Caco-2 (cell line): ENCODE results near the gene MSRB3. TPM values are rescaled to one million over a fixed set of nuclear protein-coding genes. Genes with fewer than 3 reads are reported as not detected.

ENCODE experiments used
- BruUV-seq: library from RNA; stranded (reverse); fragments of 400-500 nt; replicated peaks from 2 replicates; lab custom pipeline; 2021; lab: Mats Ljungman, UMichigan
- CTCF ChIA-PET: fragments of 300-600 bp; sonication (Branson Sonifier 250); formaldehyde crosslinking; loops from one replicate; lab custom pipeline; 2022; ENCODE audit warnings: antibody characterized with exemption; lab: Charles Lee
- POLR2A ChIA-PET: fragments of 300-600 bp; sonication (Branson Sonifier 250); formaldehyde crosslinking; loops from one replicate; lab custom pipeline; 2022; ENCODE audit warnings: antibody characterized with exemption; lab: Charles Lee
- DNase-seq, 2 experiments: peaks; one replicate each; pipeline versions ENCODE4 v3.0.0 to v3.0.0-alpha.2; 2020 to 2022
- H3K27me3 ChIP-seq: replicated peaks from 2 replicates; pipeline ENCODE4 v1.6.0; 2011; ENCODE audit warnings: low read length; ENCODE audit not compliant: control insufficient read depth, insufficient read depth
- H3K36me3 ChIP-seq: 2 replicates; pipeline ENCODE4 v1.5.1; 2011; ENCODE audit warnings: low read length; ENCODE audit not compliant: control insufficient read depth, insufficient read depth
- H3K4me1 ChIP-seq: fragments of 250-450 bp; sonication (Bioruptor Pico); 2 replicates; pipeline ENCODE4 v1.5.1; 2020; ENCODE audit warnings: mild to moderate bottlenecking
- H3K4me3 ChIP-seq: 2 replicates; pipeline ENCODE4 v1.5.1; 2011; ENCODE audit warnings: low read depth, mild to moderate bottlenecking, control low read depth, low read length
- H3K9me3 ChIP-seq: fragments of 250-450 bp; sonication (Bioruptor Pico); 2 replicates; pipeline ENCODE4 v1.5.1; 2020; ENCODE audit warnings: mild to moderate bottlenecking, moderate library complexity
- H3K27ac Mint-ChIP-seq: one replicate; pipeline ENCODE4 v1.8.0; 2022; ENCODE audit warnings: mixed read lengths; ENCODE audit not compliant: unreplicated experiment
- H3K27me3 Mint-ChIP-seq: one replicate; pipeline ENCODE4 v1.8.0; 2022; ENCODE audit warnings: mixed read lengths; ENCODE audit not compliant: insufficient read depth, unreplicated experiment
- H3K36me3 Mint-ChIP-seq: one replicate; pipeline ENCODE4 v1.8.0; 2022; ENCODE audit warnings: mild to moderate bottlenecking, mixed read lengths; ENCODE audit not compliant: insufficient read depth, unreplicated experiment
- H3K4me1 Mint-ChIP-seq: one replicate; pipeline ENCODE4 v1.8.0; 2022; ENCODE audit warnings: low read depth, mixed read lengths; ENCODE audit not compliant: unreplicated experiment
- H3K4me3 Mint-ChIP-seq: one replicate; pipeline ENCODE4 v1.8.0; 2022; ENCODE audit warnings: mild to moderate bottlenecking, moderate library complexity, mixed read lengths; ENCODE audit not compliant: unreplicated experiment
- H3K9me3 Mint-ChIP-seq: one replicate; pipeline ENCODE4 v1.8.0; 2022; ENCODE audit warnings: mixed read lengths; ENCODE audit not compliant: unreplicated experiment
- CTCF ChIP-seq, 2 experiments: fragments of 200-600 bp in 1 of 2; IDR thresholded peaks; 1 replicate in 1 of 2; 2 replicates in 1 of 2; pipeline versions ENCODE4 v1.5.1 to v1.8.0; 2011 to 2022; ENCODE audit warnings: antibody characterized with exemption in 1 of 2, control low read depth in 1 of 2, inconsistent platforms in 1 of 2, low read depth in 1 of 2, low read length in 1 of 2, mild to moderate bottlenecking in 1 of 2, moderate library complexity in 1 of 2; ENCODE audit not compliant: insufficient read depth in 1 of 2, severe bottlenecking in 1 of 2, unreplicated experiment in 1 of 2
- intact Hi-C: fragments of 100-400 bp; cut with micrococcal nuclease; formaldehyde crosslinking; loops from one replicate; pipeline ENCODE4 v1.10.0; 2022; ENCODE audit not compliant: unreplicated experiment
- total RNA-seq: library from RNA; stranded (reverse); gene quantifications from 2 replicates; pipeline ENCODE4 v1.2.3, GENCODE V29; 2022

Gene MSRB3
- total RNA-seq, 1 experiment from 2014 or later, result 7.7 TPM

DNA sequence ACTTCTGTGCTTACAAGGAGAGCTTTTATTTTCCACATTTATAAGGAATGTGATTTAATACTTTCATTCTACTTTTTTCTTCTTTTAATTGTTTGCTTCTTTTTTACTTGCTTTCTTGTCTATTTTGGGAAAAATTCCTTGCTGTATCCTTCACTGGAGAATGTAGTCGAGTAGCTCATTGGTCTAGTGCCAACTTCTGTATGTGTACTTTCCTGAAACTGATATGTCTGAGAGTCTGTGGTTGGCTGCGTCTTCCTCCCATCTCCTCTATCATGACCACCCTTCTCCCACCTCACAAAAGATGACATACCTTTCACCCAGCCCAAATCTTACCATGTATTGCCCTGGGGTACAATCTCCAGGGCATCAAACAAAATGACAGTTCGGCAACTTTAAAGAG is 51.8 kb downstream of the MSRB3 start:
- Mint-ChIP-seq H3K36me3 (no peaks in the 10 kb centered on the region), H3K27ac (no peak overlapping the region), H3K4me1 (peaks cover 12% of the 10 kb centered on the region), H3K4me3 (no peak overlapping the region), H3K9me3 (no peaks in the 10 kb centered on the region), H3K27me3 (no peaks in the 10 kb centered on the region)
- no peaks in the 10 kb centered on the region for H3K9me3 ChIP-seq
- ChIA-PET POLR2A (no interaction called here), CTCF (interaction anchor here (1.2 kb wide), 1 partner anchor 226 kb away, joined by 4 read pairs; no protein-coding TSS in a partner anchor)
- intact Hi-C loops, result loop anchor here (10.0 kb wide), 1 partner anchor 54 kb away; no protein-coding TSS in a partner anchor
- H3K4me1 ChIP-seq, result peaks cover 29% of the 10 kb centered on the region
- H3K27me3 ChIP-seq, result no peaks in the 10 kb centered on the region
- BruUV-seq, result no TSS peak
- H3K36me3 ChIP-seq, result no peaks in the 10 kb centered on the region
- TF ChIP-seq CTCF (IDR thresholded peaks at IDR 0.05; ENCODE audit: insufficient read depth in 1 of 2, low read depth in 1 of 2, low read length in 1 of 2, severe bottlenecking in 1 of 2, unreplicated experiment in 1 of 2), result no peak
- no peak overlapping the region for H3K4me3 ChIP-seq
- DNase-seq, result no peak

- no peak for TF ChIP-seq CTCF (IDR thresholded peaks at IDR 0.05; ENCODE audit: insufficient read depth in 1 of 2, low read depth in 1 of 2, low read length in 1 of 2, severe bottlenecking in 1 of 2, unreplicated experiment in 1 of 2)
- Mint-ChIP-seq H3K27me3 (no peaks in the 10 kb centered on the region), H3K27ac (no peak overlapping the region), H3K9me3 (no peaks in the 10 kb centered on the region), H3K36me3 (no peaks in the 10 kb centered on the region), H3K4me1 (peaks cover 21% of the 10 kb centered on the region), H3K4me3 (no peak overlapping the region)
- Histone ChIP-seq H3K9me3 (no peaks in the 10 kb centered on the region), H3K36me3 (no peaks in the 10 kb centered on the region), H3K4me3 (no peak overlapping the region), H3K4me1 (peaks cover 39% of the 10 kb centered on the region), H3K27me3 (no peaks in the 10 kb centered on the region)
- intact Hi-C loops, result loop anchor here (10.0 kb wide), 1 partner anchor 53 kb away; no protein-coding TSS in a partner anchor
- ChIA-PET CTCF (no interaction called here), POLR2A (no interaction called here)
- no TSS peak for BruUV-seq
- DNase-seq, result no peak
Measured at GRCh38 chr12:65331456-65331855, 53.0 kb downstream of the MSRB3 start.

- POLR2A ChIA-PET, result no interaction called here
- DNase-seq, result no peak
- intact Hi-C loops, result loop anchor here (10.0 kb wide), 1 partner anchor 51 kb away; no protein-coding TSS in a partner anchor
Measured at GRCh38 chr12:65333649-65334048, 55.2 kb downstream of the MSRB3 start.

More at GRCh38 chr12:65333649-65334048, 55.2 kb downstream of the MSRB3 start:
- Histone ChIP-seq H3K27me3 (no peaks in the 10 kb centered on the region), H3K36me3 (no peaks in the 10 kb centered on the region), H3K4me3 (no peak overlapping the region), H3K4me1 (peaks cover 25% of the 10 kb centered on the region), H3K9me3 (no peaks in the 10 kb centered on the region)
- Mint-ChIP-seq H3K4me3 (no peak overlapping the region), H3K27me3 (no peaks in the 10 kb centered on the region), H3K9me3 (no peaks in the 10 kb centered on the region), H3K36me3 (no peaks in the 10 kb centered on the region), H3K27ac (no peak overlapping the region), H3K4me1 (peaks cover 21% of the 10 kb centered on the region)
- no peak for TF ChIP-seq CTCF (IDR thresholded peaks at IDR 0.05; ENCODE audit: insufficient read depth in 1 of 2, low read depth in 1 of 2, low read length in 1 of 2, severe bottlenecking in 1 of 2, unreplicated experiment in 1 of 2)
- CTCF ChIA-PET, result no interaction called here
- BruUV-seq, result no TSS peak
